SK-N-SH (cell line): Measurements from ENCODE around the gene HIF3A.

Experiments used
- CTCF ChIP-seq: fragments of 200-600 bp; sonication (generic); IDR thresholded peaks from 2 replicates; pipeline ENCODE4 v1.6.1; 2017; ENCODE audit warnings: antibody characterized with exemption, mild to moderate bottlenecking, moderate library complexity
- MAX ChIP-seq: IDR thresholded peaks from 2 replicates; pipeline ENCODE4 v1.4.0; 2012; ENCODE audit warnings: low read depth
- POLR2AphosphoS5 ChIP-seq: IDR thresholded peaks from 2 replicates; pipeline ENCODE4 v1.6.1; 2012; ENCODE audit warnings: low read depth, low read length
- REST ChIP-seq: IDR thresholded peaks from 2 replicates; pipeline ENCODE4 v1.6.1; 2012; ENCODE audit warnings: mild to moderate bottlenecking, low read depth, low read length, moderate library complexity
- TEAD4 ChIP-seq: IDR thresholded peaks from 2 replicates; pipeline ENCODE4 v1.4.0; 2012; ENCODE audit warnings: mild to moderate bottlenecking, borderline replicate concordance; ENCODE audit not compliant: insufficient read depth
- USF1 ChIP-seq: IDR thresholded peaks from 2 replicates; pipeline ENCODE4 v1.4.0; 2012; ENCODE audit warnings: low read depth, borderline replicate concordance

GRCh38 chr19:46346821-46347571 lies 50.2 kb downstream of the HIF3A start, which contains the start of gene PPP5C:
- TF ChIP-seq POLR2AphosphoS5: peak; percentile 89
- TF ChIP-seq MAX: peak; percentile 49
- TF ChIP-seq USF1: no peak
- TF ChIP-seq TEAD4: no peak
- TF ChIP-seq CTCF: peak; percentile 97
- no peak for TF ChIP-seq REST
